Activated effector memory CD4-positive, alpha-beta T cell treated with anti-CD3 and anti-CD28 coated beads, Interleukin-2, amount 50 U/mL, for 16 hours (primary cell): ENCODE results near the gene CCT6B.
"Not testable (repeated sequence)": the region's sequence is repeated elsewhere in the genome, so short reads cannot be mapped to it uniquely, and the experiment has no call there.

Experiments used
- DNase-seq: peaks from one replicate; pipeline ENCODE4 v3.0.0-alpha.2; 2020

Gene CCT6B

GRCh38 chr17:34961093-34961911 is at the start of gene CCT6B, which contains the start of gene ZNF830:
CCT6B (minus strand) TSS chr17:34961460; CDS start chr17:34961393, 67 bp downstream.
ZNF830 (plus strand) TSS chr17:34961540; CDS start chr17:34961567, 27 bp downstream.
- DNase-seq = peak; percentile 96

GRCh38 chr17:35010093-35010492 is 48.8 kb upstream of the CCT6B start:
- DNase-seq = no peak

DNA sequence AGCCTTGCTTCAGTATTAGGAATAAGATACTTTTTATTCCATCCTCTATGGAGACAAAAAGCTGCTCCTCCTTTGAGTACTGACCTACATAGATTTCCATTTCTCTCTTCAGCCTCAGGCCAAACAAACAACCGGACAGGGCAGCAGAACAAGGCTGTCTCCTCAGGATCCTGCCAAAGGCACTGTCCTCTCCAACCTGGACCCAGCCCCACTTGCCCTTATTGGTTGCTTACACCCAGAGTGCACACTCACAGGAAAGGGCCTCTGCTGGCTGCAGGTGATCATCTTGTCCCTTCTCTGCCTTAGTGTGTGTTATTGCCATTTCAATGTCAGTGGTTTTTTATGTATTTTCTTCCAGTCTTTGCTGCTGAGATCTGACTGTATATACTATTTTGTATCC is 45.7 kb upstream of the CCT6B start:
- DNase-seq = no peak

- DNase-seq = no peak
Measured at GRCh38 chr17:35006345-35006744, 45.1 kb upstream of the CCT6B start.

DNA sequence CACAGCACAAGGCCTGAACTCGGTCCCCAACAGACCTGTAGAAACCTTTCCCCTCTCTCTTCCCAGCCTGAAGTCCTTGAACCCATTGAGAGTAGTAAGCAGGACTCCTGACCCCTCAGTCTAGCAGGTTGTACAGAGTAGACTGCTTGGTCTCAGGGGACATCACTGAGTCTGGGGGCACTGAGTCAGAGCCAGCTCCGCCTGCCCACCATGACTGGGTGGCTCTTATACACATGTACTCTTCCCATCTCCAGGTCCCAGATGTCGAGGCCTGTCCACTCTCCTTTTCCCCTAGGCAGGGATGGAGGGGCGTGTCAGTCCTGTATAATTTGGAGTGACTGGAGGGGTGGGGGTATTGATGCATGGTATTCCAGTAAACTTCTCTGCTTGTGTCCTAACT is 42.5 kb upstream of the CCT6B start:
- DNase-seq = no peak

- DNase-seq = no peak
Measured at GRCh38 chr17:35002876-35003551, 41.8 kb upstream of the CCT6B start.

- DNase-seq = no peak
Measured at GRCh38 chr17:35001549-35001948, 40.3 kb upstream of the CCT6B start.

GRCh38 chr17:35000965-35001364 is 39.7 kb upstream of the CCT6B start:
- not testable (repeated sequence) for DNase-seq

DNA sequence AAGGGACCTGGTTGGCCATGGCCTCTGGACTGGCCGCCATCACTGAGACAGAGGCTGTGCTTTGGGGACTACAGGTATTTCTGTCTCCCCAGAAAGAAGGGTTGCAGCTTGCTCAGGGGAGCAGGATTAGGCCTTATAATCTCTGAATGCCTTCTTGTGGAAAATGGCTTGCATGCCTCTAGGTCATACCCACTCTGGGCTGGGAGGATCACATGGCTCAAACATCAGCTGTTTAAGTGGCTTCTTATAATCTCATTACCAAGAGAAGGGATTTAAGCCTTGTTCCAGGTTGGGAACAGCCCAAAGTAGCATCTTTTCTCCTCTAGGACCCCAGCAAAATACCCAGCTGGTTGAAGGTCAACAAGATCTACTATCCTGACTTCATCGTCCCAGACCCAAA is 38.2 kb upstream of the CCT6B start:
- no peak for DNase-seq

DNA sequence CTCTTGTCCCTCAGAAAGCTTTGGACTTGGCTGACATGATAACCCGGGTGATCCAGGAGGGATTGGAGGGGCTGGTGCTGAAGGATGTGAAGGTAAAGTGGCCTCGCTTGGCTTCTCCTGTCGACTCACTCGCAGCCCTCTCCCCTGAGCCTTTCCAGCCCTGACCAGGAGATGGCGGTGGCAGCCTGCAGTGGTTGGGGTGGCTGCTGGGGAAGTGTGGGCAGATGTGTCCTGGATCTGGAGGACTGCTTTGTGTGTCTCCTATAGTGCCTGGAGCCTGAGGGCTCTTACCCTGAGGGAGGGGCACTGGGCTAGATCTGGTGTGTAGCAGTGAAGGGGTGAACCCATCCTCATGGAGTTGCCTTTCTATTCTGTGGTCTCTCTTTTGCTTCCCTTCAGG is 36.9 kb upstream of the CCT6B start:
- peak; percentile 92 for DNase-seq

- DNase-seq = no peak
Measured at GRCh38 chr17:34997355-34997862, 36.1 kb upstream of the CCT6B start.

DNA sequence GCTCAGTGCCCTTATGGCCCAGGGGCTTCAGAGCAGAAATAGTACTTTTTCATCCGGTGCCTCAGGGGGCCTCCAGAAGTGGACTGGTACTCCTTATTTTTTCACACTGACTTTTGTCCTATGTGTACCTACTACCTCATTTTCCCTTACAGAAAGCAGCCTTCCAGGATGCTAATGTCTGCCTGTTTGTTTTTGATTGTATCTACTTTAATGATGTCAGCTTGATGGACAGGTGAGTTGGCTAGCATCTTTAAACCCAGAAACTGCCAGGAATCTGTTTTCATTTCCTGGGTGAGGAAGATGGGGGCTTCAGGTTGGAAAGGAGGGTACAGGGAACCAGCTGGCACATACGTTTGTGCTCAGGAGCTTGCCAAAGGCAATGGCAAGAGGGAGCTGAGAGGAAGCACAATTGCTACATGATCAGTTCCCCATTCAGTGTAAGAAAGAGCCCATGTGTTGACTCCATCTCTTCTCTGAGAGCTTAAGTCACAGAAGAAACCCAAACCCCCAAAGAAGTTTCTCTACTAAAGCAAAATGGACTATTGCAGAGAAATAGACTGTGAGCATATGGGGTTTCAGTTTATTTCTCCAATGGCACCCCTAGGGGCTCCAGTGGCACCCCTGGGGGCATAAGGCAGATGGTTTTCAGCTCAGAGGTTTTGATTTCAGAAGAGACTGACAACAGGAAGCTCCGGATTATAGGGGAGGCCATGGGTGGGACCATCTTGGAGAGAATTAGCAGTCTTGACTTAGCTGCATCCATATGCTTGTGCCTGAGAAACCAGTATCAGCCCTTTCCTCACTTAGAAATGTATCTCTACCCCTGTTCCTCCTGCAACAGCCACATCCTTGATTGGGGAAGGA is 35.4 kb upstream of the CCT6B start:
- DNase-seq = no peak

DNA sequence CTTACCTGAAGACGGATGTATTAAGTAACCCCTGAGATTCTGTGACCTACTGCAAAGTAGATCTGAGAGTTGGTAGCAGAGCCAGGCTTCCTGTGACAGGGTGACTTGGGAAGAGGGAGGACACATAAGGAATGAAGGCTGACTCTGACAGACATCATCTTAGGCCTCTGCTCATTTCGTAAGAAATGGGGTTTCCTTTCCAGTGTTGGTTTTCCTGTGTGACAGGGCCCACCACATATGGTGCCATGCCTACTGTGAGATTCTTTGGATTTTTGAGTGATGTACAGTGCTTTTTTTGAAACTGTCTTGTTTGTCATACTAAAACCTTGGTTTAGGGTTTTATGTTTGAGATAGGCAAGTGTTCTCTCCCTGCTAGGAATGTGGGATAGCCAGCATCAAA is 31.8 kb upstream of the CCT6B start:
- DNase-seq = no peak

GRCh38 chr17:34991606-34992005 is 30.3 kb upstream of the CCT6B start:
- no peak for DNase-seq

GRCh38 chr17:34990921-34991365 is 29.7 kb upstream of the CCT6B start:
- no peak for DNase-seq

DNA sequence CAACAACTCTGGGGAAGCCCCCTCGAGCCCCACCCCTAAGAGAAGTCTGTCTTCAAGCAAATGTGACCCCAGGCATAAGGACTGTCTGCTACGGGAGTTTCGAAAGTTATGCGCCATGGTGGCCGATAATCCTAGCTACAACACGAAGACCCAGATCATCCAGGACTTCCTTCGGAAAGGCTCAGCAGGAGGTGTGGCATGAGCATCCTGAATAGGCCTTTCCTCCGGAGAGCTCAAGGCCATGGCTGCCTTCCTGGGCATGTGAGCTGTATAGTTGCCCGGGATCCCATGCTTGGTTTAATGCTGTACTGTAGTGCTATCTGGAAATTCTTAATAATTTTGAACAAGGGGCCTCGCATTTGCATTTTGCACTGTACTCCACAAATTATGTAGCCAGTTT is 28.2 kb upstream of the CCT6B start:
- DNase-seq = no peak

DNA sequence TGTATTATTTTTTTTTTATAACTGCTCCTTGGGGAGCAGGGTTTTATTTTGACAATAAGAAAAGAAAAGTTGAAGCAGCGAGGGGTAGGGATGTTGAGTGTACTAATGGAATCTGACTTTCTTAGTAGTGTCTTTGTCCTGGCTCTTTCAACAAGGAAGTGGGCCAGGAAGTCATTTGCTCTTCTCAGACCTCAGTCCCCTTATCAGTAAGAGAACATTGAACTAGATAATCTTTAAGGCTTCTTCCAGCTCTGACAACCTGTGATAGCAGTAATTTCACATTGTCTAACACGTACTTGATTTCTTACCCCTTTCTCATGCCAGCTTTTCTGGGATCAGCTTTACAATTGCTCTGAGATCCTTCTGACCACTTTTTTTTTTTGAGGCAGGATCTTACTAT is 27.4 kb upstream of the CCT6B start:
- no peak for DNase-seq

GRCh38 chr17:34987232-34987631 is 26.0 kb upstream of the CCT6B start:
- DNase-seq = no peak

DNA sequence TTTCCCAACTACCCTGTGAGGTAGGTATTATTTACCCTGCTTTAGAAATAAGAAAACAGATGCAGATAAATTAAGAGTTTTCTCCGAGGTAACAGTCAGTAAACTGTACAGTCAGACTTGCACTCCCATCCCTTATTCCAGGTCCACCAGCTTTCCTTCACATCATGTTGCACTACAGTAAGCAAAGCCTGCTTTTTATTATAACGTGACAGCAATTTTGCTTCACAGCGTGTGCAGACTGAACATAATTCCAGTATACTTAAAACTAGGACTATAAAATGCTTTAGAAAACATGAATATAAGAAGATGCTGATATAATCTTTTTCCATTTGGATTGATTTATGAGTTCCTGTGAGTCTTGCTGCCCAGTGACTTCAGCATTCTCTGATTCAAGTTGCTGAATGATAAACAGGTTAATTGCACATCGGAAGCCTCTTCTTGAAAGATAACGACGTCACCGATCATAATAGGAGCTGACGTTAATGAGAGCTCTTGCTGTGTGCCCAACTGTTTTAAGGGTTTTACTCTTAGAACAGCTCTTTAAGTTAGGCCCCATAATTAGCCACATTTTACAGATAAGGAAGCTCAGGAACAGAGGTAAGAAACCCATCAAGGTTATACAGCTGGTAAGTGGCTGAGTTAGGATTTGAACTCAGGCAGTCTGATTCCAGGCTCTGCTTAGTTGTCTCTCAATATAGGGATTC is 20.4 kb upstream of the CCT6B start:
- no peak for DNase-seq

- peak; percentile 93 for DNase-seq
Measured at GRCh38 chr17:34980681-34981537, 19.6 kb upstream of the CCT6B start.

- peak; percentile 98 for DNase-seq
Measured at GRCh38 chr17:34980353-34980680, 19.1 kb upstream of the CCT6B start, which contains the start of gene LIG3. LIG3 (plus strand) TSS chr17:34980512; CDS start chr17:34983006, 2,494 bp downstream.
